ENCODE measurements around the gene NCR3LG1.

The NCR3LG1 gene

GRCh38 chr11:17351510-17352176 lies at the start of gene NCR3LG1:
Gene NCR3LG1 (plus strand): TSS chr11:17351800. CDS start chr11:17351970, 170 bp downstream.
- DNase-seq (ENCODE audit: low read depth): peak; percentile 43

GRCh38 chr11:17313349-17314231 lies 38.0 kb upstream of the NCR3LG1 start:
- no peak for DNase-seq (ENCODE audit: low read depth)
- H3K4me3 ChIP-seq (ENCODE audit: low read depth, low read length): no peak overlapping the region

More at GRCh38 chr11:17351510-17352176, at the start of gene NCR3LG1:
- peak within 1 kb of the TSS; percentile 74 for H3K4me3 ChIP-seq (ENCODE audit: low read depth, low read length)

GRCh38 chr11:17314232-17314547 lies 37.4 kb upstream of the NCR3LG1 start:
- DNase-seq (ENCODE audit: low read depth): peak; percentile 62
- no peak overlapping the region for H3K4me3 ChIP-seq (ENCODE audit: low read depth, low read length)

GRCh38 chr11:17314904-17315426 lies 36.6 kb upstream of the NCR3LG1 start:
- no peak for DNase-seq (ENCODE audit: low read depth)
- no peak overlapping the region for H3K4me3 ChIP-seq (ENCODE audit: low read depth, low read length)

- no peak for DNase-seq (ENCODE audit: low read depth)
- H3K4me3 ChIP-seq (ENCODE audit: low read depth, low read length): no peak overlapping the region
Measured at GRCh38 chr11:17328871-17329494, 22.6 kb upstream of the NCR3LG1 start.

GRCh38 chr11:17331669-17332068 lies 19.9 kb upstream of the NCR3LG1 start:
- DNase-seq (ENCODE audit: low read depth): no peak
- H3K4me3 ChIP-seq (ENCODE audit: low read depth, low read length): no peak overlapping the region

- no peak for DNase-seq (ENCODE audit: low read depth)
- no peak overlapping the region for H3K4me3 ChIP-seq (ENCODE audit: low read depth, low read length)
Measured at GRCh38 chr11:17333799-17334586, 17.6 kb upstream of the NCR3LG1 start.

- no peak overlapping the region for H3K4me3 ChIP-seq (ENCODE audit: low read depth, low read length)
- no peak for DNase-seq (ENCODE audit: low read depth)
Measured at GRCh38 chr11:17343257-17343656, 8.3 kb upstream of the NCR3LG1 start.

- DNase-seq (ENCODE audit: low read depth): peak; percentile 54
- H3K4me3 ChIP-seq (ENCODE audit: low read depth, low read length): no peak overlapping the region
Measured at GRCh38 chr11:17343907-17344306, 7.7 kb upstream of the NCR3LG1 start.

- no peak overlapping the region for H3K4me3 ChIP-seq (ENCODE audit: low read depth, low read length)
- no peak for DNase-seq (ENCODE audit: low read depth)
Measured at GRCh38 chr11:17347676-17348075, 3.9 kb upstream of the NCR3LG1 start.

GRCh38 chr11:17350455-17351171 lies 987 bp upstream of the NCR3LG1 start:
- no peak for DNase-seq (ENCODE audit: low read depth)
- H3K4me3 ChIP-seq (ENCODE audit: low read depth, low read length): no peak overlapping the region

- DNase-seq (ENCODE audit: low read depth): no peak
- peak overlapping the region; percentile 74 for H3K4me3 ChIP-seq (ENCODE audit: low read depth, low read length)
Measured at GRCh38 chr11:17351172-17351509, 459 bp upstream of the NCR3LG1 start.

GRCh38 chr11:17352950-17353820 lies 1.6 kb downstream of the NCR3LG1 start:
- DNase-seq (ENCODE audit: low read depth): peak; percentile 31
- H3K4me3 ChIP-seq (ENCODE audit: low read depth, low read length): peak overlapping the region; percentile 74

GRCh38 chr11:17353821-17354600 lies 2.4 kb downstream of the NCR3LG1 start:
- no peak for DNase-seq (ENCODE audit: low read depth)
- peak overlapping the region; percentile 74 for H3K4me3 ChIP-seq (ENCODE audit: low read depth, low read length)

- peak; percentile 30 for DNase-seq (ENCODE audit: low read depth)
Measured at GRCh38 chr11:17354601-17354991, 3.0 kb downstream of the NCR3LG1 start.

GRCh38 chr11:17366495-17366894 lies 14.9 kb downstream of the NCR3LG1 start:
- no peak overlapping the region for H3K4me3 ChIP-seq (ENCODE audit: low read depth, low read length)
- no peak for DNase-seq (ENCODE audit: low read depth)

More at GRCh38 chr11:17354601-17354991, 3.0 kb downstream of the NCR3LG1 start:
- no peak overlapping the region for H3K4me3 ChIP-seq (ENCODE audit: low read depth, low read length)

GRCh38 chr11:17368551-17368950 lies 17.0 kb downstream of the NCR3LG1 start:
- H3K4me3 ChIP-seq (ENCODE audit: low read depth, low read length): no peak overlapping the region
- no peak for DNase-seq (ENCODE audit: low read depth)
